ENCODE measurements around the gene MZT1.

DNA sequence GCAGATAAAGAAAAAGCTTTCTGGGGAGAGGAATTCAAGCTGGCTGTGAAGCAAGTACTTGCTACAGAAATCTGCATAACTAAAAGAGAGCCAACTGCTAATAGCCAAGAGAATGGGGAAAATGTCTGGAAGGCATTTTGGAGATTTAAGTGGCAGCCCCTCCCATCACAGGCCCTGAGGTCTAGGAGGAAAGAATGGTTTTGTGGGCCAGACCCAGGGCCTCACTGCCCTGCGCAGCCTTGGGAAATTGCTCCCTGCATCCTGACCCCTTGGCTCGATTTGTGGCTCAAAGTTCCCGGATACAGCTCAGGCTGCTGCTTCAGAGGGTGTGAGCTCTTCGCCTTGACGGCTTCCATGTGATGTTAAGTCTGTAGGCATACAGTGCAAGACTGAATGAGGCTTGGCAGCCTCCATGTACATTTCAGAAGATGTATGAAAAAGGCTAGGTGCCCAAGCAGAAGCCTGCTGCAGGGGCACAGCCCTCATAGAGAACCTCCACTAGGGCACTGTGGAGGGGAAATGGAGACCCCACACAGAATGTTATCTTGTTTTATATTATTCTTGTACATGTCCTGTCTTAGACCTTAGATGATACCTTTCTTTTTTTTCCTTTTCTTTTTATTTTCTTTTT, 34.4 kb downstream of the MZT1 start:
- TF ChIP-seq, protein P1, sequence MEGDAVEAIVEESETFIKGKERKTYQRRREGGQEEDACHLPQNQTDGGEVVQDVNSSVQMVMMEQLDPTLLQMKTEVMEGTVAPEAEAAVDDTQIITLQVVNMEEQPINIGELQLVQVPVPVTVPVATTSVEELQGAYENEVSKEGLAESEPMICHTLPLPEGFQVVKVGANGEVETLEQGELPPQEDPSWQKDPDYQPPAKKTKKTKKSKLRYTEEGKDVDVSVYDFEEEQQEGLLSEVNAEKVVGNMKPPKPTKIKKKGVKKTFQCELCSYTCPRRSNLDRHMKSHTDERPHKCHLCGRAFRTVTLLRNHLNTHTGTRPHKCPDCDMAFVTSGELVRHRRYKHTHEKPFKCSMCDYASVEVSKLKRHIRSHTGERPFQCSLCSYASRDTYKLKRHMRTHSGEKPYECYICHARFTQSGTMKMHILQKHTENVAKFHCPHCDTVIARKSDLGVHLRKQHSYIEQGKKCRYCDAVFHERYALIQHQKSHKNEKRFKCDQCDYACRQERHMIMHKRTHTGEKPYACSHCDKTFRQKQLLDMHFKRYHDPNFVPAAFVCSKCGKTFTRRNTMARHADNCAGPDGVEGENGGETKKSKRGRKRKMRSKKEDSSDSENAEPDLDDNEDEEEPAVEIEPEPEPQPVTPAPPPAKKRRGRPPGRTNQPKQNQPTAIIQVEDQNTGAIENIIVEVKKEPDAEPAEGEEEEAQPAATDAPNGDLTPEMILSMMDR (IDR thresholded peaks at IDR 0.05; ENCODE audit: borderline replicate concordance, extremely low read depth, low read length, poor library complexity, severe bottlenecking), result no peak
- TF ChIP-seq EZH2 (IDR thresholded peaks at IDR 0.05; ENCODE audit: borderline replicate concordance, low read depth, low read length, severe bottlenecking), result no peak

Data from DND-41 (cell line).